H1 (cell line): ENCODE measurements around the gene MTTP. TPM values are rescaled to one million over a fixed set of nuclear protein-coding genes. Genes with fewer than 3 reads are reported as not detected.

ENCODE experiments used
- BCL11A ChIP-seq, 2 experiments: IDR thresholded peaks; one replicate each; pipeline ENCODE4 v1.6.1; 2011; ENCODE audit warnings: low read depth in 2 of 2, low read length in 2 of 2, mild to moderate bottlenecking in 2 of 2
- KDM1A ChIP-seq: fragments of 200-600, 300-600 bp; sonication (generic); IDR thresholded peaks from 2 replicates; pipeline ENCODE4 v1.7.1; 2016; ENCODE audit warnings: mild to moderate bottlenecking, low read length, borderline replicate concordance
- NRF1 ChIP-seq: IDR thresholded peaks from 2 replicates; pipeline ENCODE4 v1.6.1; 2011; ENCODE audit warnings: mild to moderate bottlenecking, low read depth, low read length, improper control_type of control experiment
- RXRA ChIP-seq: IDR thresholded peaks from 2 replicates; pipeline ENCODE4 v1.6.1; 2011; ENCODE audit warnings: low read depth, mild to moderate bottlenecking, low read length, moderate library complexity; ENCODE audit not compliant: insufficient read depth
- polyA plus RNA-seq, 7 experiments: library from polyadenylated mRNA; depleted of rRNA in 3 of 7; stranded (reverse) in 5 of 7; unstranded in 2 of 7; fragments of >200 nt in 5 of 7; fragments of 200-250 nt in 2 of 7; gene quantifications; 1 replicate in 5 of 7; 2 replicates in 1 of 7; 4 replicates in 1 of 7; pipeline versions ENCODE4 v1.2.1 to v1.2.3, GENCODE V29; 2011 to 2013; ENCODE audit warnings: missing spikeins in 2 of 7, mixed read lengths in 2 of 7
- total RNA-seq: library from RNA; stranded (reverse); fragmentation: NEBNext Ultra II Directional; extraction: Animal tissue kit (Norgen Biotek cat#: 25700); gene quantifications from 2 replicates; pipeline ENCODE4 v1.2.1, GENCODE V29; 2021

Gene MTTP
- total and polyA plus RNA-seq, 2 of the 8 experiments (the other 6 are each of a cell fraction or from before 2014, with no cell fraction given): 0.12 to 0.26 TPM

GRCh38 chr4:99629962-99630554 lies 55.4 kb downstream of the MTTP start (continued):
- no peak for TF ChIP-seq BCL11A (IDR thresholded peaks at IDR 0.05; ENCODE audit: low read depth in 2 of 2, low read length in 2 of 2)
- no peak for TF ChIP-seq NRF1
- TF ChIP-seq RXRA: no peak
- no peak for TF ChIP-seq KDM1A
